ENCODE results near the gene GLT1D1.

Gene GLT1D1

DNA sequence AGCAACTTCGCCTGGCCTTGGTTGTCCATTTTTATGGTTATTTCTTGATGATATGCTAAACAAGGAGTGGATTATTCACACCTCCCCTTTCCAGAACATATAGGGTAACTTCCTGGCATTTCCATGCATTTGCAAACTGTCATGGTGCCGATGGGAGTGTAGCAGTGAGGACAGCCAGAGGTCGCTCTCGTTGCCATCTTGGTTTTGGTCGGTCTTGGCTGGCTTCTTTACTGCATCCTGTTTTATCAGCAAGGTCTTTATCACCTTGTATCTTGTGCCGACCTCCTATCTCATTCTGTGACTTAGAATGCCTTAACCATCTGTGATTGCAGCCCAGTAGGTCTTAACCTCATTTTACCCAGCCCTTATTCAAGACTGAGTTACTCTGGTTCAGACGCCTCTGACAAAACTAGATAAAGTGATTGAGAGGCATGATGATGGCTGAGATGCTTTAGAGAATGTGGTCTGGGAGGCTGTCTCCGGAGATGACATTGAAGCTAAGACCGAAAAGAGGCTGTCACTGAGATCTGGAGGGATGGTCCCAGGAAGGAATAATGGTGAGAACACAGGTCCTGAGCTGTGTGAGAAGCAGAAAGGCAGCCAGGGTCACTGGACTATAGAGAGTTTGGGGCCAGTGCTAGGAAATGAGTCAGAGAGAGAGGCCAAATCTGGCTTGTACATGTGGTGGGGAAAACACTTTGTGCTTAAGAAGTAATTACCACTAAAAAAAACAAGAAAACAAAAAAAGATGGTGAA lies 2.9 kb downstream of the GLT1D1 start:
- no peak for DNase-seq

DNA sequence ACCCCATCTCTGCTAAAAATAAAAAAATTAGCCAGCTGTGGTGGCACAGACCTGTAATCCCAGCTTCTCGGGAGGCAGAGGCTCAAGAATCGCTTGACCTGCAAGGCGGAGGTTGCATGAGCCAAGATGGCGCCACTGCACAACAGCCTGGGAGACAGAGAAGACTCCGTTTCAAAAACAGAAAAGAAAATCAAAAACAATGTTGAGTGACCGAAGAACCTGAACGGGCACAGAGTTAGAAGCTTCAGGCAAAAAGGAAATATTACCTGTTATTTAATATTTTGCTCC lies 3.5 kb downstream of the GLT1D1 start:
- DNase-seq, result no peak

- no peak for DNase-seq
Measured at GRCh38 chr12:128857133-128857763, 4.0 kb downstream of the GLT1D1 start.

- no peak for DNase-seq
Measured at GRCh38 chr12:128859311-128859710, 6.0 kb downstream of the GLT1D1 start.

- no peak for DNase-seq
Measured at GRCh38 chr12:128861226-128862016, 8.1 kb downstream of the GLT1D1 start.

GRCh38 chr12:128863957-128864356 lies 10.7 kb downstream of the GLT1D1 start:
- DNase-seq, result no peak

DNA sequence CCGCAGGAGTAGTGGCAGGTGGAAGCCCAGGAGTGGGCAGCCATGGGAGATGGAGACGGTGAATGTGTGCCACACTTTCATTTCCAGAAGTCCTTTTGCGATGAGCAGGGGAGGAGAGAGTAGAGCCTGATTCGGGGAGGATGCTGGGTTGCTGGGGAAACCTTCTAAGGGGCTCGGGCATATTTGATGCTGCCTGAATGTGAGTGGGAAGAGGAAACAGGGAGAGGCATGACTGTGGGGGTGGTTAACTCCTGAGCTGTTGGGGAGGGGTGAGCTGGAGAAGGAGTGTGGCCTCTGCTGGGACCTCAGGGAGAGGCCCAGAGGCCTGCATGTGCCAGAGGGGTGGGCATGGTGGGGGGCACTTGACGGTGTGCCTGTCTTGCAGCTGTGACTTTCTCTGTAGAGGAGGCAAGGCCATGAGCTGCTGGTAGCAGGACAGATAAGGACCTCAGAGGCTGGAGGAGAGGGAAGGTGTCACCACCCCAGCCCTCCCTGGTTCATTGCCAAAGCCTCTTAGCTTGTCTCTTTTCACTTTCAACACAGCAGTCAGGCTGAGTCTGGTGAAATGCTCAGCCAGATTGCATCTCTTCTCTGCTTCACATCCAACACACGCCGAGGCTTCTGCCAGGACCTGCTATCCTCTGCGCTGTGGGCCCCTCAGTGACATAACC lies 11.4 kb downstream of the GLT1D1 start:
- DNase-seq, result no peak

DNA sequence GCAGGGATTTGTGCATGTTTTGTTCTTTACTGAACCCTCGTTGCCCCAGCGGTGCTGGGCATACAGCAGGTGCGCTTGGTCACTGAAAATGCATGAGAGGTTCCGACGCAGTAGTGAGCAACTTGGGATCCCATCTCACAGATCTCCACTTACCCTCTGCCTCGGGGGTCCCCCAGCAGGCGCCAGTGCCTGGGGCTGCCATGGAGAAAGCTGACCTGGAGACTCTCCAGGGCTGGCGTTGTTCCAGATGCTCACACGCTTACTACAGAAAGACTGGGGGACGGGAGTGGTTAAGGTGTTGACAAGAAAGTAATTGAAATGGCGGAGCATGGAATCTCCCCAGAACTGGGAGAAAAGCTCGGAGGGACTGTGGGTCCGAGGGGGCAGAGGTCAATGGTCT lies 14.2 kb downstream of the GLT1D1 start:
- no peak for DNase-seq

- DNase-seq, result no peak
Measured at GRCh38 chr12:128871516-128871892, 18.2 kb downstream of the GLT1D1 start.

DNA sequence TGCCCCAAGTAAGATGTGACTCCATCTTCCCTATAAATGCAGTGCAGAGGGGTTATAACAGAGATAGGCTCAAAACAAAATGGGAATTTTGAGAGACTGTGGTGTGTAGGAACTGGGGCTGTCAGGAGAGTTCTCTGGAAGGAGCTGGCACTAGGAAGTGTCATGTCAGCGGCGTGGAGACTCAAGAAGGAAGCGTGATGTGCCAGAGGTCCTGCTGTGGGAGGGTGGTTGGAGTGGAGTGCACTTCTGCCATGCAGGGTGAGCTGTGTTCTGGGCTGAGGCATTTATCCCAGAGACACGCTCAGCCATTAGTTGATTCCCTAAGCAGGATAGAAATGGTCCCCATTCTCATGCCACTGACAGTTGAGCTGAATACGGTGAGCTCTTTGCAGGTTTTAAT lies 19.0 kb downstream of the GLT1D1 start:
- no peak for DNase-seq

DNA sequence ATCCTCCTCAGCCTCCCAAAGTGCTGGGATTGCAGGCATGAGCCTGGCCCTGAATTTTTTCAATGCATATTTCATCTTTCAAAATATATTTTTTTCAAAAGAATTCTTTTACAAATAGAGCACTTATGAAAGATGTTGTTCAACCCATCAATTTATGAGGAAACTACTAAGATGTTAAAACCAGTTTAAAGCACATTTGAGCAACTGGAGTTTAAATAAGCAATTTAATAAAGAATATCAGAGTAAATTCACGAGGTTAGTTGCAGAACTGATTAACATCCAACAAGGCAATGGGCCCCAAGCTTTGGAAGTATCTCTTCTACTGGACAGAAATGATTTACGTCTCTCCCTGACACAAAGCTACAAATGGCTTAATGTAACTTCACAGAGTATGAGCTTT lies 23.3 kb downstream of the GLT1D1 start:
- no peak for DNase-seq

GRCh38 chr12:128879898-128880764 lies 26.9 kb downstream of the GLT1D1 start:
- no peak for DNase-seq

DNA sequence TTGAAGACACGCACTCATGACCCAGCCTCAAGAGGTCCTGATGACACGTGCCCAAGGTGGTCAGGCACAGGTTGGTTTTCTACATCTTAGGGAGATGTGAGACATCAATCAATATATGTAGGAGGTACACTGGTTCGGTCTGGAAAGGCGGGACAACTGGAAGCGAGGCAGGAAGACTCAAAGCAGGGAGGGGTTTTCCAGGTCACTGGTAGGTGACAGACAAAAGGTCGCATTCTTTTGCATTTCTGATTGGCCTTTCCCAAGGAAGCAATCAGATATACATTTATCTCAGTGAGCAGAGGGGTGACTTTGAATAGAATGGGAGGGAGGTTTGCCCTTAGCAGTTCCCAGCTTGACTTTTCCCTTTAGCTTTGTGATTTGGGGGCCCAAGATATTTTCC lies 38.6 kb downstream of the GLT1D1 start:
- no peak for DNase-seq

DNA sequence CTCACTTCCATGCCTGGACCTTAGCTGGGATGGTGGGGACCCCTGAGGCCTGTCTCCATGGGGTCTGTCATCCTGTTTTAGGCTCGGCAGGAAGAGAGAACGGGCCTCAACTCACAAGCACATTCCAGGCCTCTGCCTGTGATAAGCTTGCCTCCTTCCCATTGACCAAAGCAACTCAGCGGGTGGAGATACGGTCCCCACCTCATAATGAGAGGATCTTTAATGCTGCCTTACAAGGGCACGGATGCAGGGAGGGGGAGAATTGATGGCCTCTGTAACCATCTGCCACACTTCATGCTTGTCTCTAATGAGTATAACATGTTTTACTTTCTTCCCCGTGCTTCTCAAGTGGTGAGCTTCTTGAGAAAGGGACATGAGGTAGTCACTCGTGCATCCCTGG lies 50.0 kb downstream of the GLT1D1 start:
- DNase-seq, result no peak

DNA sequence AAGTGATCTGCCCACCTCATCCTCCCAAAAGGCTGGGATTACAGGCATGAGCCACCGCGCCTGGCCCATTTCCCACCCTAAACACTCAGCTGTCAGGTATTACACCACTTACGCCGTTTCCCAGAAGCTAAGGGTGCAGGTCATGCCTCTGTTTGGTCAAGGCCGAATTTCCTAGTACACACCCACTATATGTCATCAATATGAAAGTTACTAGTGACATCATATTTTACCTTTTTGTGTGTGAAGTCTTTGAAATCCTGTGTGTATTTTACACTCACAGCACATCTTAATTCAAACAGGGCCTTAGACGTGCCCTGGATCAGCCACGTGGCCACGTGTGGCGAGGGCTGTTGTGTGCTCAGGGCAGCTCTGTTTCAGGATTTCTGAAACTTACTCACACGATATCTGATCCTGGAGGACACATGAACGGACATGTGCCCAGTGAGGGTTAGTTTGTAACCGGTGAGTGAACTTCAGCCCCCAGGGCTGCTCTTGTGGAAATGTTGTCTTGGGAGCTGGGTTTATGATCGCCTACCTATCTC lies 51.8 kb downstream of the GLT1D1 start:
- no peak for DNase-seq

- no peak for DNase-seq
Measured at GRCh38 chr12:128906485-128907137, 53.3 kb downstream of the GLT1D1 start.

DNA sequence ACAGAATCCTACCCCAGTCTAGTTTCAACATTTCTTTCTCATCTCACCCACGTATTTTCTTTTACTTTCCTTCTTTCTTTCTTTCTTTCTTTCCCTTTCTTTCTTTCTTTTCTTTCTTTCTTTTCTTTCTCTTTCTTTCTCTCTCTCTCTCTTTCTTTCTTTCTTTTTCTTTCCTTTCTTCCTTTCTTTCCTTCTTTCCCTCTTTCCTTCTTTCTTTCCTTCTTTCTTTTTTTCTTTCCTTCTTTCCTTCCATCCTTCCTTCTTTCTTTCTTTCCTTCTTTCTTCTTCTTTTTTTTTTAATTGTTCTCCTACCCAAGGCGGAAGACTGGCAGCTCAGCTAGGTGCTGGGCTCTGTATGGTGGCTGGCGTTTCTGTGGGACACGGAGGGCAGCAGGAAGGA lies 55.0 kb downstream of the GLT1D1 start:
- no peak for DNase-seq

- no peak for DNase-seq
Measured at GRCh38 chr12:128909653-128910052, 56.4 kb downstream of the GLT1D1 start.

- DNase-seq, result no peak
Measured at GRCh38 chr12:128910629-128911028, 57.4 kb downstream of the GLT1D1 start.

DNA sequence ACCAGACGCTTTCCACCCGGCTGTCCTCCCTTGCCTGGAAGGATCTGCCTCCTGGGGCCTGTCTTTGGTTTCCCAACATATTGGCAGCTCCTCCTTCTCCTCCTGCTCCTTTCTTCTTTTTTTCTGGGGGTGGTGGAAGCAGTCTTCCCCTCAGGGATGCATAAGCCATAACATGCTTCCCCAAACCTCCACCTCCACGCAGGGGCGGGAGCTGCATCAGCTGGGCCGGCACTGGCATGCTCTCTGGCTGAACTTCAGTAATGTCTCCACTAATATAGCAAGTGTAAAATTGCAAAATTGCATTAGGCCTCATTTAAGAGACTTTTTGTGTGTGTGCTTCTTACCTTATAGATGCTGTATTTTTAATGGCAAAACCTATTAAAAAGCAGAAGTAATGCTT lies 58.6 kb downstream of the GLT1D1 start:
- no peak for DNase-seq

GRCh38 chr12:128914908-128915563 lies 61.8 kb downstream of the GLT1D1 start:
- DNase-seq, result no peak
